Activated CD8-positive, alpha-beta memory T cell treated with anti-CD3 and anti-CD28 coated beads, Interleukin-2, amount 50 U/mL, for 24 hours (primary cell): Measurements from ENCODE around the gene UST.
"Not testable (repeated sequence)": the region's sequence is repeated elsewhere in the genome, so short reads cannot be mapped to it uniquely, and the experiment has no call there.

Source experiments
- DNase-seq: peaks from one replicate; pipeline ENCODE4 v3.0.0-alpha.2; 2020; ENCODE audit errors: extremely low read depth

UST gene

DNA sequence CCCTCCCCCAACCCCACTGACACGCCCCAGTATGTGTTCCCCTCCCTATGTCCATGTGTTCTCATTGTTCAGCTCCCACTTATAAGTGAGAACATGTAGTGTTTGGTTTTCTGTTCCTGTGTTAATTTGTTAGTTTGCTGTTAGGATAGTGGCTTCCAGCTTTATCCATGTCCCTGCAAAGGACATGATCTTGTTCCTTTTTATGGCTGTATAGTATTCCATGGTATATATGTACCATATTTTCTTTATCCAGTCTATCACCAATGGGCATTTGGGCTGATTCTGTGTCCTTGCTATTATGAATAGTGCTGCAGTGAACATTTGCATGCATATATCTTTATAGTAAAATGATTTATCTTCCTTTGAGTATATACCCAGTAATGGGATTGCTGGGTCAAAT is 259.4 kb downstream of the UST start:
- DNase-seq = not testable (repeated sequence)

DNA sequence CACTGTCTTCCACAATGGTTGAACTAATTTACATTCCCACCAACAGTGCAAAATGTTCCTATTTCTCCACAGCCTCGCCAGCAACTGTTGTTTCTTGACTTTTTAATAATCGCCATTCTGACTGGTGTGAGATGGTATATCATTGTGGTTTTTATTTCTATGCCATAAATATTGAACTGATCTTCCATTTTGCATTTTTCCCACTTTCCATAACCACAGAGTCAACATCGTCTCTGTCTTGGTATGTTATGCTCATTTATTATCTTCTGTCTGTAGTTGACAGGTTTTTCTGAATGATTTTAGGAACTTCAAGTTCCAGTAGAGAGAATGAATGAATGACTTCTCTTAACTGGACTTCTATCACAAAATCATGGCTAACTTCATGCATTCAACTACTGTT is 259.8 kb downstream of the UST start:
- no peak for DNase-seq

DNA sequence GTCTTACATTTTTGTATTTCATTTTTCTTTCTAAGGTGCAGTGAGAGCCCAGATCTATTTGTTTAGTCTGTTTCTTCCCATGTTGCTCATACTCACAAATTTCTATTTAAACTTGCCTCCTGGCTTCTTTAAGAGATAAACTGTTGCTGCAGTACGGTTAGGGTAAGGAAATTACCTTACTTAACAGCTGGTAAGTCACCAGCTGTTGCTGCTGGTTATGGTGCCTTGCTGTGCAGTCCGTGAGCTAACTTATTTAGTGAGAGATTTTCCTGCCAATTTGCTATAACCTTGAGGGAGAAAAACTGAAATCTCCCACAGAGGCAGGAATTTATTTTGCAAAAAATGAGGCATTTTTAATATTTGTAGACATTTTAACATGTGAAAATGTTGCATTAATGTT is 261.0 kb downstream of the UST start:
- no peak for DNase-seq

DNA sequence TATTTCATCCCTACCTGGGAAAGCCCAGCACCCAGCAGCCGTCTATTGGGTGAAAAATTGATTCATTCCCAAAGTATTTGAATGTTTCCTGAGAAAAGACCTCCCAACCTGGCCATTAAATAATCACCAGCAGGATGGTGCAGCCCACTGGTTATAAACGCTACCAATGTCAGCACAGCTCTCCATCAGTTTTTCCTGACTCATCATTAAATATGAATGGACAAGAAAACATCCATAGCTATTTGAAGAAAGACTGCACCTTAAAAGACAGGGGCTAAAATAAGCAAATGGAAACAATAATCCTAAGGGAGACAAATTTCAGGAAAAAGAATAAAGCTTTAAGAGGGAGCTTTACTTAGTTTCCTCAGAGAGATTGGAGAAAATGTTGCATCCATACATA is 261.9 kb downstream of the UST start:
- no peak for DNase-seq

DNA sequence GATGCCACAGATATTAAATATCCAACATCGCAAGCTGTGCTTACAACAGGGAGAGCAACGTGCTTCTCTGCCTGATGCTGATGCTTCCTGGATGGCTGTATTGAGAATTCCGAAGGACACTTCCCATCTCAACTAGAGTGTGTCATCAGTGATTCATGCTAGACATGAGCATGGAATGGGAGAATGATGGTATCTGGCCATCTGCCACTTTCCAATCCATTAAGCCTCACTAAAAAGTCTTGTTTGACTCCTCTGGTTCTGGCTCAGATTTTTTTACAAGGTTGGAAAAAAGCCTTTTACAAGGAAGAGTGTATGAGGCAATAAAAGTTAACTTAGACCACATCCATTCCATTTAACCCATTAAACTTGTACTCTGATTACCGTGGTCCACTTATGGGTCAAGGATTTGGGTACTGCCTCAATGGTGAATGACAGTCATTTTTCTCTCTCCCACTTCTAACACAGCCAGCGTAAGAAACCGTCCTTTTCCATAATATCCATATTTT is 265.3 kb downstream of the UST start:
- DNase-seq = no peak

DNA sequence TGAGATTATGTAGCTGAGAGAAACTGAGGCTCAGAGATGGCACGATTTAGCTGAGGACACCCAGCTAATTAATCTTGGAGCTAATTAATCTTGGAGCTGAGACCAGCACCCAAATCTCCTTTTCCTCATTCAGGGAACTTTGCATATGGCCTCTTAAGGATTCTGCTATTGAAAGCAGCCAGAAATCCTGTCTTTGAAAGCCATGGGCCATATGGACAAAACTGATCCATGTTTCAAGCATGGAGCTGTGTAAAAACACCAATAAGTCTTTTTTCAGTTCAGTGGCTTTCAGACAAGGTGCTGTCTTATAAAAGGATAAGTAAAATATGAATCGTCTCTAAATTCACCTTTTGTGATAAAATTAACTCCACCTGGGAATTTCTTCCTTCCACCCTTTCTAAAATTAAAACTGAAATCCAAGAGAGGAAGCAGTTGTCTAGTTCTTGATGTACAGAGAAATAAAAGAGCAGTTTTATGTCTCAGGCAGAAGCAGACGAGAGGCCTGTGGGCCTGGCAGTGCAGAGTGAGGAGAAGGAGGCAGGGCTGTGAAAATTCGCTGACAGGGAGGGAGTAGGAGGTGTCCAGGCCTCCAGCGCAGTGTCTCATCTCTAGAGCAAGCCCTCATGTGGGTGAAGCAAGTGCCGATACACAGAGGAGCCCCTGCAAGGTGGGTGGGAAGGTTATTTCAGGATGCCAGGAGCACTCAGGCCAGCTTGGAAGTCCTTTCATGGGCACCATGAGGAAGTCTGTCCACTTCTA is 266.9 kb downstream of the UST start:
- DNase-seq = no peak

DNA sequence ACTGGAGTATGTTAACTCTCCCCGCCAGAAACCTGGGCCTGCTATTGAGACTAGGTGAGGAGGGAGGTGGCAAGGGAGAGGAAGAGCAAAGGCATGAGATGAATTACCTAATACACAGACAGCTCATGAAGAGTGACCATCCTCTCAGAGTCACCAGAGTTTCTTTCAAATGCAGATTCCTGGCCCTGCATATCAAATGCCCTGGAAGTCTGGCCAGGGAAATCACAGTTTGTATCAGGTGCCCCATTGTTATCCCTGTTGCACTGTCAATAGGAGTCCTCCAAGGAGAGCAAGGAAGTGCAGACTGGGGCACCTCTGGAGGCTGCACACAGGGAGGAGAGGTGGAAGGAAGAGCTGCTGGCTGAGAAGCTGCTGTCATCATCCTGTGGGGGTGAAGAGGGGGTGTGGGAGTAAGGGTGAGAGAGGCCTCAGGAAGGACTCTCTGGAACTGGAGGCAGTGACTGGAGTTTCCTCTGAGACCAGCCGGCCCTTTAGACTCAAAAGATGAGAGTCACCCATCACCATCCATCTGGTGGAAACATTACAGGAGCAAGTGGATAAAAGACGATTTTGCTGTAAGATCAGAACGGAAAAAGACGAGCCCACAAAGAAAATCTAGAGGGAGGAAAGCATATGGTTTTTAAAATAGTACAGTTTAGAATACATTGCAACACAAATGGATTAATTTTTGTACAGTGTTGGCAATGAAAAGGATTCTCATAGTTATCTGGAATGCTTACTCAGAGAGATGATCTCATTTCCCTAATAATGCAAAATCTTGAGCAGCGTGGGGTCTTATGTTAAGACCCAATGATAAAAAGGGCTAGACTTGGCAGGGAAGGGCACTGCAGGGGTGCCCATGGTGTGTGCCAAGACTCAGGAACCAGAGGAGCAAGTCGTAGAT is 268.1 kb downstream of the UST start:
- no peak for DNase-seq

DNA sequence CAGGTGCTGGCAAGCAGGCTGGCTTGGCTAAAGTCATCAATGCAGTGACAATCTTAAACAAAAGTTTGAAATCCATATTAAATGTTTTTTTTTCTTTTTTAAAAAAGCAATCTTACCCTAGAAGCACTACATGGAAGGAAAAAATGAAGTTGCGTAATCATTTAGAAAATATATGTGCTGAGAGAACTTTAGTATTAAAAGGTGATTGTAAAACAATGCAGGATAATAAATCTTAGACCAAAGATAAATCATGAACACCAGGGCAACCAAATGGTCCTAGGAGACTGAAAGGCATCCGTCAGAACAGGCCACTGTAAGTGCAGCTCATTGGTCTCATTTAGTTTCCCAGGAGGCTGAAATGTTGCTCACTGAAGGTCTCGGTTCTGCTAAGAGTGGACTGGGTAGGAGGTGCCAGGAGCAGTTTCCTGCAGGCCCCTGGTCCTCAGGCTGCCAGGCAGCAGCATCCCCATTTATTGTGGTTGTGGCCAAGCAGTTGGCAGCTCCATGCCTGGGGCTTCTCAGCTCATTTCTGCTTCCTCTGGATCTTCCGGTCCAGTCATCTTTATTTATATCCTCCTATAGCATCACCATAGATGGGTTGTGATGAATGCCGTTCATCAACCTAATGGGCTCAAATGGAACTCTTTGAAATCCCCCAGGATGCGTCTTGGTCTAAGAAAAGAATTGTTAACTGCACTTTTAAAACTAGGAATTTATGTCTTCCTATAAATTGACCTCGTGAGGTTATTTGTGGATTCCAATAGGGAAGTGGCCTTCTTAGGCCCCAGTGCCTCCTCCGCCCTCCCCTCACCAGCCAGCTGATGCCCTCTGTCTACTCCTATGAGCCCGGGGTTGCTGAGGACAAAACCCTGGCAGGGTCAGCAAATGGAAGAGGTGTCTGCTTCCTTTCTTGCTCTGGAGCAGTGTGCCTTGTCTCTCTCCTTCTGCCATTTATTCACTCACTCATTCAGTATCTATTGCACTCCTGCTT is 269.0 kb downstream of the UST start:
- DNase-seq = no peak

DNA sequence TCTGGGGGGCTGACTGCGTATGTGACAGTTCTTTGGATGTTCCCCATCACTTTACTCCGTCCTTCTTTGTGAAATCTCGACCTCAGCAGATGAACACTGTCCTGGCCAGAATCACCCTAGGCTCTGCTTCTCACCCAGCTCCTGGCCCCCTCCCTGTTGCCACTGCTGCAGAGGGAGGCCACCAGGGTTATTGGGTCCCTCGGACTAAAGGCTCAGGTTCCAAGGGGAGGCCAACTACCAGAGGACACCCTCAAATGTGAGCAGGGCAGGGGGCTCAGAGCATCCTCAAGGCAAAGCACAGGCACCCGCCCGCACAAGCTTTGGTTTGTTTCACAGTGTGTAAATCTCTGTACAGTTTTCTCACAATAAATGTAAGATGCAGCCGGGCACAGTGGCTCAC is 269.9 kb downstream of the UST start:
- no peak for DNase-seq

DNA sequence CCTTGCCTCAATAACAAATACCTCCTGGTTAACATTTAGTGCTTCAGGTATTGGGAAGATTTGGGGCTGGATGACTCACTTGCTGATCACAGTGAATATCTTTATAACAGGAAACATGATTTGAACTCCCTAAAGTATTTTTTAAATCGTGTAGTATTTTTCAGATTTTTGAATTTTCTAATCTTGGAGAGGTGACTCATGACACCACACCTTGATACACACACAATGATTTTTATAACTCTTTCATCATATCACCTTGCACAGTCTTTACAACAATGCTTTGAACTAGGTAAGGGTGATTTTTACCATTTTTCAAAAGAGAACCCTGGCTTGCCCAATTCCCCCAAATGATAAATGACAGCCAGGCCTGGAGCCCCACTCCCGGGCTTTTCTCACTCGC is 273.5 kb downstream of the UST start:
- no peak for DNase-seq

DNA sequence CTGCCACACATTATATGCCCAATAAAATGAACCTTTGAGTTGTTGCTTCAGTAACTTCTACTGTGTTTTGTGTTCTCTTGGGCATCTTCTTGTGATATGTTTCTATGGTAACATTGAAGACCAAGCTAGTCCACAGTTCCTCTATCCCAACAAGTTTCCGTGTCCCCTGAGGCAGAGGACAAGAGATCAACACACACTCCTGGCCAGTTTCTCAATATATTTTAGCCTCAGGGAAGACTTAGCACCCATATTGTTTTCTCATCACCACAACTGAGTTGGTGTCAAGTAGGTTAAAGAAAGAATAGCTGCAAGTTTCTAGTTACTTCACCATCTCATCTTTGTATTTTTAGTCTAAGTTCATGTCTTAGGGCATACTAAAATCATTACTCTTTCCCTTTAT is 277.5 kb downstream of the UST start:
- DNase-seq = no peak

DNA sequence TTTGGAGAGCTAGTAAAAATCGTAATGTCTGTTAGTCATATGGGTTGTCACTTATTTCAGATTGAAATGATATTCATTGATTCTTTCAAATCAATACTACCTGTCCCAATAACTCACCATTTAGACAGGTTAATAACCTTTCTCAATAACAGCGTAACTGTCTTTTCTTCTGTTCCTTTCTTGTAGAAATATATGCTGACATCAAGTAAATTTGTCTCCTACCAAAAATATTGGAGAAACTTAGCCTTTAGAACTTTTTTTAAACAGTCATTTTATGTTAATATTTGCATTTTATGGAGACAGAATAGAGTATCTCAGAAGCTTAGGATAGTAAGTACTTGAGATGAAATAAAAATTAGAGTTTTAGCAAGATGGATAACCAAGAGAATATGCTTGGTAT is 278.2 kb downstream of the UST start:
- no peak for DNase-seq

DNA sequence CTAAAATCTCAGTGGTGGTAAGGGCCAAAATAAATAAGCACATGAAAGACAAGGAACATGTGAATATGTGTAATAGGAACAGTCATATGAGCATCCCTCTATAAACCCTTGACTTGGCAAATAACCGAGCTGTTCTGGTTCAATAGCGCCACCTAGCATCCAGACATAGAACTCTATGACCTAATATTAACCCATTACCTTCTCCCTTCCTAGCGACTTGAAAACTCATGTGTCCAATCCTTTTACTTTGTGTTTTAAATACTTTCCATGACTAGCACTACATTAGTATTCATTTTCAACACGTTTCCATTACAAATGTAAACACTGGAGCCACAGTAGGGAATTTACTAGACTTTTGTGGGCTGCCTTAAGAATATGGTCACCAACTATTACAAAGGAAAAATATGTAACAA is 279.7 kb downstream of the UST start:
- DNase-seq = no peak

DNA sequence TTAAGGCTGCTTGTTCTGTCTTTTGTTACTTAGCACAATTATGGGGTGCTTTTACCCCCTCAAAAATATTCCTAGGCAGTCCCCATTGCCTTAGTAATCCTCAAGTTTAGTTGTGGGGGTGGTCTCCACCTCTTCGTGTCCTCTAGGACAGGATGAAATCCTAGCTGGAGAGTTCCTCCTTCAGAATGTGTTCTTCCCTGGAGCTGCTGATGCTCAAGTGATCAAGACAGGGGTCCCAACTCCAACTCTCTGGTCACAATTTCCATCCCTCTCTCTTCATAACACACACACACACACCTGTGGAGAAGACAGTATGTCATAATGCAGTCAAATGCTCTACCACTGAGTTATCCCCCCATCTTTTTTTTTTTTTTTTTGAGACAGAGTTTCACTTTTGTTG is 280.7 kb downstream of the UST start:
- no peak for DNase-seq

DNA sequence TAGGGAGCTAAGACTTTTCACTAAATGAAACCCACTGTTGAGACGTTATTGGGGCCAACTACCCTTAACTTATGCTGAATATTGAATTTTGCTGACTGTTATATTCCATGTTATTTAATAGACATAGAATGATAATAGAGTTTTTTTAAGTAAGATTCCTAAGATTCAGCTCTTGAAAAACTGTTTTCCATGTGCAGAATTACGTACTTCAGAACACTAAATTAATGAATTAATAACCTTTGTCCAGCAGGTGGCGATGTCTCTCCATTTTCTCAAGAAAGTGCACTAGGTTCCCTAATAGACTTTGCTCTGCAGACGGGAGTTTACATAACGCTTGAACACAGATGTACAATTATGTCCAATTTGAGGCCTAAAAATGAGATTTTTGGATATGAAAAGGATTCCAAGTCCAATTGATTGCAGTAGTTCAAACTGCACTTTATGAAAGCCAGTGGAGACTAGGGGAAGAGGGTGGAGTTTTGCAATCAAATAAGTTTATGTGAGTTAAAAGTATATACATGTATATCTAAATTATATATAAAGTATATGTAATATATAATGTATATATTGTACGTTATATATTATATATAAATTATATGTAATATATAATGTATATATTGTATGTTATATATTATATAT is 282.1 kb downstream of the UST start:
- no peak for DNase-seq

DNA sequence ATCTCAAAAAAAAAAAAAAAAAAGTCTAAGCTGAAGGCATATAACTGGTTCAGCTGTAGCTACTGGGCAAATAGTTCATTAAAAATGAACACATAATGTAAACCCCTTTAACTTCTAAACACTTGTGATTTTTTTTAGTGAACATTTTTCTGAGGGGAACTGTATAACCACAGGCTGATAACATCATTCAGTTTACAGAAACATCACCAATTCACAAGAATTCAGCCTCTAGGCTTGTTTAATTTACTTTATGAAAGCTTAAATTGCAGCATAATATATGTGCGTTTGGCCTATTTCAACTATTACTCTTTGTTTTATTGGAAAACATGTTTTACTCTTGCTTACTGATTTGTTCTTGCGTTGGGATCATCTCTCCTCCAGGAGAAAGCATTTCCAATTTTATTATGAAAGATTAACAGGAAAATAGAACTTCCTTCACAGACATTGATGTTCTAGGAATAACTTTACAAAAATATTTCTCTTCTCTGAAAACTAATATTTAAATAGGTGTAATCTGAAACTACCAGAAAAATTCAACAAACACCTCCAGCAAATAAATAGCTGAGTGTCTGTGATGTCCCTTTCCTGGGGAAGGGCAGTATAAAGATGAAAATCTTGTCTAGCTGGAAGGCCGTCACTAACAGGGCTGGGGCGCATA is 284.5 kb downstream of the UST start:
- no peak for DNase-seq

DNA sequence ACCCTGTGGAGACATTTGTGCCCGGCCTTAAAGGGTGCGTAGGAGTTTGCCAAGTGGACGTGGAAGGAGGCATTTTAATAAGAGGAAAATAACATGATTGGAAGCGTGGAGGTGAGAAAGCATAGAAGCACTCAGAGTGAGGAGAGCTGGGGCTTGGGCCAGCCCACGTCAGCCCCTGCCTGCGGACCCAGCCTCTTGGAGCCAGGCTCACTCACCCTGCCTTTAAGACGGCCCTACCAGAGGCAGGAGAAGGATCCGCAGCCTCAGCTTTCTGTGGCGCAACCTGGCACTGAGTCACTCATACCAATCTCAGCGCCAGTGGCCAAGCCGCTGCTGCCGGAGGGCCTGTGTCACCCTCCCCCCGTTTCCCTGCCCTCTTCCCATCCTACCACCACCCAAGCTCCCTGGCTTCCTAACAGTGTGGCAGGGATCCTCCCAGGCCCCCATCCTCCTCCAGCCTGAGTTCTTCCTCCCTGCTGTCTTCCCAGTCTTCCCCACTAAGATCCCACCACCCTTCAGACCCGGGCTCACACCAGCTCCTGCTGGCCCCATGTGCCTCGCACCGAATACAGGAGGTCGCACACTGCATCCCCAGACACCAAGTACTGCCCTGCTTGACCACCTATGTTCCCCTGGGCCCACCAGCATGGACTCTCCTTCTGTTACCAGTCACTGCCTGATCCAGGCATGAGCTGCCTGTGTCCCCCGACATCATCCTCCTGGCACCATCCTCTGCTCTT is 285.2 kb downstream of the UST start:
- DNase-seq = no peak

DNA sequence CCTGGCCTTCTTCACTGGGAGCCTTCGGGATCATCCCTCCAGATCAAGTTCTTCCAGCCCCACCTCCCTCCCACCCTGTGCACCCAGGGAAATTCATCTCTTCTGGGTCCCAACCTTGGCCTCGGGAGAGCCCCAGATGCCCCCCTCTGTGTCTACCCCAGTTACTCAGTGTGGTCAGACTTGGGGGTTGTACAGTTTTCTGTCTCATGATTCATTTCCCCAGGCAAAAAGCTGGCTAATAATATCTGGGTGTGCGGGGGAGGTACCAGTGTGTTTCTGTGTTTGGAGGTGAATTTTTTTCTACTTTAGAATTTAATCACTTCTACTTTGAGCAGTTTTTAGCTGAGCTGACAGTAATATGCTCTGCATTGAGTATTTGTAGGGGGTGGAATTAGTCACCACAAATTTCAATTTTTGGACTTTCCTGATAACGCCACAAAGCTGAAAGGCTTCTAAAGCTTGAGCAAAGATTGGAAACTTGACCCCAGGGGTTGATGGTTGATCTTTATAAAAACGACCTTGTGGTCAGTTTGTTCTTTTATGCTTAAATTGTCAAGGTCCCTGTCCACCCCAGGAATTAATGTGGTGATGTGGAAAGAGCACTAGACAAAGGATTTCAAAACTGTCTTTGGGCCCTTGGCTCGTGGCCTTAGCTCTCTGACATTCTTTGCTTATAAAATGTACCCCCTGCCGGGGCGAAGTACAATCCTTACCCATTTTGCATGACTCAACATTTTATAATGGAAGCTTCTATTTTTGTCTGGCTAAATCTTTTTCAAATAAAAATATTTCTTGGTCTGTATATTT is 286.0 kb downstream of the UST start:
- peak; percentile 47 for DNase-seq

DNA sequence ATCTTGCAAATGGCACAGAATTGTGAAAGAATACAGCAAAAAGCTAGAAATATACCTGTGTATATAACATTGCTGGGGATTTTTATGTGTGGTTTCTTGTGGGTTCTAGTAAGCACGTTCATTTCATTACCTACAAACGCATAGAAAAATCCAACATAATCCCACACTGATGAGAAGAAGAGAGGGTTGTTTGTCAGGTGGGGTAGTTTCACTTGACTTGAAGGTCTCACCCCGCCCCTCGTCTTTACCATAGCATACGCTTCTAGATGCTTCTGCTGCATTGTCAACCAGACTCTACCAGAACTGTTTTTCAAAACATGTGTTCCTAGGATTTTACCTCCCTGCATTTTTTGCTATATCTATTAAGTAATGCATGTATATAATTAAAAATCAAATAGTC is 286.6 kb downstream of the UST start:
- no peak for DNase-seq
